Hepatocyte (in vitro differentiated cells): ENCODE results near the gene ZFX. TPM values are rescaled to one million over a fixed set of nuclear protein-coding genes. Genes with fewer than 3 reads are reported as not detected.
A peak's percentile ranks its signal among the peaks of the same experiment; 100 is the strongest.

Source experiments
- DNase-seq: peaks from one replicate; pipeline ENCODE4 v3.0.0-alpha.2; 2016; ENCODE audit warnings: low spot score
- H2AFZ ChIP-seq: fragments of 200-600 bp; sonication (generic); 2 replicates; pipeline ENCODE4 v1.6.0; 2016; ENCODE audit warnings: antibody characterized with exemption, mild to moderate bottlenecking
- H3K27ac ChIP-seq: fragments of 200-600 bp; sonication (generic); 2 replicates; pipeline ENCODE4 v1.5.1; 2016; ENCODE audit warnings: mild to moderate bottlenecking
- H3K27me3 ChIP-seq: fragments of 200-600 bp; sonication (generic); 2 replicates; pipeline ENCODE4 v1.6.1; 2016
- H3K36me3 ChIP-seq: fragments of 200-600 bp; sonication (generic); replicated peaks from 2 replicates; pipeline ENCODE4 v1.5.1; 2016; ENCODE audit warnings: low read depth; ENCODE audit not compliant: insufficient read depth
- H3K4me1 ChIP-seq: fragments of 200-600 bp; sonication (generic); 2 replicates; pipeline ENCODE4 v1.5.1; 2016; ENCODE audit warnings: mild to moderate bottlenecking, moderate library complexity; ENCODE audit not compliant: insufficient read depth
- H3K4me2 ChIP-seq: fragments of 200-600 bp; sonication (generic); 2 replicates; pipeline ENCODE4 v1.6.0; 2016
- H3K4me3 ChIP-seq: fragments of 200-600 bp; sonication (generic); 2 replicates; pipeline ENCODE4 v1.5.1; 2016; ENCODE audit warnings: mild to moderate bottlenecking
- H3K79me2 ChIP-seq: fragments of 200-600 bp; sonication (generic); 2 replicates; pipeline ENCODE4 v1.6.0; 2017; ENCODE audit warnings: mild to moderate bottlenecking
- H3K9me2 ChIP-seq: fragments of 200-600 bp; sonication (generic); replicated peaks from 2 replicates; pipeline ENCODE4 v1.6.0; 2017; ENCODE audit warnings: mild to moderate bottlenecking; ENCODE audit not compliant: insufficient read depth
- H3K9me3 ChIP-seq: fragments of 200-600 bp; sonication (generic); 2 replicates; pipeline ENCODE4 v1.5.1; 2016; ENCODE audit warnings: low read depth, mild to moderate bottlenecking
- H4K20me1 ChIP-seq: fragments of 200-600 bp; sonication (generic); 2 replicates; pipeline ENCODE4 v1.6.0; 2016; ENCODE audit warnings: mild to moderate bottlenecking; ENCODE audit not compliant: insufficient read depth, poor library complexity, severe bottlenecking
- EZH2 ChIP-seq: fragments of 200-600 bp; sonication (generic); IDR thresholded peaks from 2 replicates; pipeline ENCODE4 v1.6.1; 2016; ENCODE audit warnings: antibody characterized with exemption, mild to moderate bottlenecking, borderline replicate concordance
- EZH2phosphoT487 ChIP-seq: fragments of 200-600 bp; sonication (generic); IDR thresholded peaks from one replicate; pipeline ENCODE4 v1.6.1; 2018; ENCODE audit warnings: antibody characterized with exemption, mild to moderate bottlenecking, low read depth, moderate library complexity; ENCODE audit not compliant: unreplicated experiment, severe bottlenecking
- WGBS: methylation state at CpG from one replicate; pipeline ENCODE4 v1.1.6; 2016; ENCODE audit warnings: low lambda C conversion rate; ENCODE audit errors: missing lambda C conversion rate; 5-methylcytosine and 5-hydroxymethylcytosine counted together
- polyA plus RNA-seq: library from polyadenylated mRNA; unstranded; fragments of >200 nt; fragmentation: Nextera tagmentation; extraction: Ambion mirVana; gene quantifications from 2 replicates; pipeline ENCODE4 v1.2.1, GENCODE V29; 2016
- total RNA-seq: library from RNA; depleted of rRNA; stranded (reverse); fragments of >200 nt; gene quantifications from 2 replicates; pipeline ENCODE4 v1.2.3, GENCODE V29; 2014
- TF ChIP-seq, protein P1 (sequence below): fragments of 200-600 bp; sonication (generic); IDR thresholded peaks from 2 replicates; pipeline ENCODE4 v1.5.1; 2016; ENCODE audit warnings: antibody characterized with exemption, mild to moderate bottlenecking; ENCODE audit not compliant: poor library complexity

The ZFX gene
- total and polyA plus RNA-seq, 2 experiments from 2014 or later, result 31.5 to 74.0 TPM

DNA sequence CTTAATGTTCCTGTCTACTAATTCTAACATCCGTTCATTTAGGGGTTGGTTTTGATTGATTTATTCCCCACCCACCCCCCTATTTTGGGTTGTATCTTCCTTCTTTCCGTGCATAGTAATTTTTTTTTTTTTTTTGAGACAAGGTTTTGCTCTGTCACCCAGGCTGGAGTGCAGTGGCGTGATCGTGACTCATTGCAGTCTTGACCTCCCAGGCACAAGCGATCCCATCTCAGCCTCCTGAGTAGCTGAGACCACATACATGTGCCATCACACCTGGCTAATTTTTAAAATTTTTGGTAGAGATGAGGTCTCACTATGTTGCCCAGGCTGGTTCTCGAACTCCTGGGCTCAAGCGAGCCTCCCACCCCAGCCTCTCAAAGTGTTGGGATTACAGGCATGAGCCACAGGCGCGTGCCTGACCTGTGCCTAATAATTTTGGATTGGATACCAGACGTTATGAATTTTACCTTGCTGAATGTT is 79.9 kb downstream of the ZFX start:
- no peaks in the 10 kb centered on the region for H3K9me2 ChIP-seq
- no peak for TF ChIP-seq EZH2phosphoT487
- TF ChIP-seq EZH2, result no peak
- TF ChIP-seq, protein P1, sequence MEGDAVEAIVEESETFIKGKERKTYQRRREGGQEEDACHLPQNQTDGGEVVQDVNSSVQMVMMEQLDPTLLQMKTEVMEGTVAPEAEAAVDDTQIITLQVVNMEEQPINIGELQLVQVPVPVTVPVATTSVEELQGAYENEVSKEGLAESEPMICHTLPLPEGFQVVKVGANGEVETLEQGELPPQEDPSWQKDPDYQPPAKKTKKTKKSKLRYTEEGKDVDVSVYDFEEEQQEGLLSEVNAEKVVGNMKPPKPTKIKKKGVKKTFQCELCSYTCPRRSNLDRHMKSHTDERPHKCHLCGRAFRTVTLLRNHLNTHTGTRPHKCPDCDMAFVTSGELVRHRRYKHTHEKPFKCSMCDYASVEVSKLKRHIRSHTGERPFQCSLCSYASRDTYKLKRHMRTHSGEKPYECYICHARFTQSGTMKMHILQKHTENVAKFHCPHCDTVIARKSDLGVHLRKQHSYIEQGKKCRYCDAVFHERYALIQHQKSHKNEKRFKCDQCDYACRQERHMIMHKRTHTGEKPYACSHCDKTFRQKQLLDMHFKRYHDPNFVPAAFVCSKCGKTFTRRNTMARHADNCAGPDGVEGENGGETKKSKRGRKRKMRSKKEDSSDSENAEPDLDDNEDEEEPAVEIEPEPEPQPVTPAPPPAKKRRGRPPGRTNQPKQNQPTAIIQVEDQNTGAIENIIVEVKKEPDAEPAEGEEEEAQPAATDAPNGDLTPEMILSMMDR, result no peak
- H3K4me2 ChIP-seq, result no peak overlapping the region
- DNase-seq, result no peak
- peaks cover 5% of the 10 kb centered on the region for H3K4me1 ChIP-seq
- H3K79me2 ChIP-seq, result no peaks in the 10 kb centered on the region
- H4K20me1 ChIP-seq, result no peaks in the 10 kb centered on the region
- H3K27ac ChIP-seq, result no peak overlapping the region
- no peak overlapping the region for H3K4me3 ChIP-seq
- no peaks in the 10 kb centered on the region for H3K9me3 ChIP-seq
- no peak overlapping the region for H2AFZ ChIP-seq
- WGBS, result 89% methylated on average over 10 of the region's 10 CpGs
- H3K27me3 ChIP-seq, result no peaks in the 10 kb centered on the region
- no peaks in the 10 kb centered on the region for H3K36me3 ChIP-seq

DNA sequence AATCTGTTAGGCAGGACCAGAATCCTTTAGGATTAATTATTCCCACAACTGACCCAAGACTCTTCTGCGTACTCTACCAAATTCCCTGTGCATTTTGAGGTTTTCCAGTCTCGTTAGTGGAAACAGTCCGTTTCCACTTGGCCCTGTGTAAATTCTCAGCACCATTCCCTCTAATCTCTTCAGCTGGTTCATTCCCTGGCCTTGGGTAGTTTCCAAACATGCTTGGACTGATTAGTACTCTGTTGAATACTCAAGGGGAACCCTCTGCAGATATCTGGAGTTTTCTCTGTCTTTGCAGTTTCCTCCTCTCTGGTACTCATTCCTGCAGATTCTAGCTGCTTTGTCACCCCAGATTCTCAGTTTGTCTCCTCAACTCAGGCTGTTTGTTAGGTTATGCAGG is 80.4 kb downstream of the ZFX start:
- H3K27ac ChIP-seq, result no peak overlapping the region

DNA sequence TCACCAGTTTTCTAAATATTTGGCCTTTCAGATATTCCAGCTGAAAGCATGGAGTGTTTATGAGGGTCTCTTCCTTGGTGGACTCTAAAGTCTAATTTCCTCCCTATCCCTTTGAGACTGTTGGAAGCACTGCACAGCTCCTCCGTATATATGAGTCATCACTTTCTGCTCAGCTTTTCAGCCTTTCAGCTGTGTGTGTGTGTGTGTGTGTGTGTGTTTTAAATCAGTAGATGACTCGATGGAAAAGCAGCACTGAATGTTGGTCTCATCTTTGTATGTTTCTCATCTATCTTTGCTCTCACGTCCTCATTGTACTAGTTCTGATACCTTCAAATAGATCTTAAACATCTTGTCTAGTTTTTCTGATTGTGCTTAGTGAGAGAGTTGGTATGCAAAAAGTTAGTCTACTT is 81.6 kb downstream of the ZFX start:
- Histone ChIP-seq H3K36me3 (no peaks in the 10 kb centered on the region), H3K4me3 (no peak overlapping the region), H3K27ac (peak overlapping the region; percentile 40), H3K9me2 (no peaks in the 10 kb centered on the region), H2AFZ (no peak overlapping the region), H3K4me1 (peaks cover 5% of the 10 kb centered on the region), H3K9me3 (no peaks in the 10 kb centered on the region), H4K20me1 (no peaks in the 10 kb centered on the region), H3K79me2 (no peaks in the 10 kb centered on the region), H3K27me3 (no peaks in the 10 kb centered on the region), H3K4me2 (peak overlapping the region; percentile 41)
- WGBS, result 32% methylated on average over 3 of the region's 3 CpGs
- DNase-seq, result peak; percentile 76
- TF ChIP-seq, protein P1, result no peak
- TF ChIP-seq EZH2 (no peak), EZH2phosphoT487 (no peak)

More for the DNA sequence above, 80.4 kb downstream of the ZFX start:
- DNase-seq, result no peak
- H3K4me3 ChIP-seq, result no peak overlapping the region
- no peaks in the 10 kb centered on the region for H3K36me3 ChIP-seq
- no peak overlapping the region for H2AFZ ChIP-seq
- H3K27me3 ChIP-seq, result no peaks in the 10 kb centered on the region
- no peak overlapping the region for H3K4me2 ChIP-seq
- no peaks in the 10 kb centered on the region for H3K79me2 ChIP-seq
- peaks cover 5% of the 10 kb centered on the region for H3K4me1 ChIP-seq
- no peak for TF ChIP-seq EZH2
- H4K20me1 ChIP-seq, result no peaks in the 10 kb centered on the region
- 68% methylated on average over 3 of the region's 3 CpGs for WGBS
- H3K9me2 ChIP-seq, result no peaks in the 10 kb centered on the region
- H3K9me3 ChIP-seq, result no peaks in the 10 kb centered on the region

DNA sequence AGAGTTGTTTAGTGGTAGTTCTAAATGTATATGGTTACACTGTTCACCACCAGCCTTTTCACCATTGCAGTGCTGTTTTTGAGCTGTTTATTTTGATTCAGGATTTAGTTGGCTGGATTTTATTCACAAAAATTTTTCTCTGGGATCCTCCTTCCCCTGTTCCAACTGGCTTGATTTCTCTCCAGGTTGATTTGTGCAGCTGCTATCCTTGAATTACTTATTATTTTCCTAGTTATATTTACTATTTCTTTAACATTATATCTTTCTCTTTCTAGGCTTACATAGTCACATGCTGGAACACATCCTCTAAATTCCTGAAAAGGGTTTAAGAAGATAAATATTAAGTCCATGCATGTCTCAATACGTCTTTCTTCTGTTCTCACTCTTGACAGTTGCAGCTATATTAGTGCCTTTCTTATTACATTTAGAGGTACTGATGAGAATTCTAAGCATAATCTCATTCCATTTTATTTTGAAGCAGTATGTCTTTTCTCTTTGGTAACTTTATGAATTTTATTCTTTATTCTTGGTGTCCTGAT is 82.2 kb downstream of the ZFX start:
- Histone ChIP-seq H3K4me1 (peaks cover 5% of the 10 kb centered on the region), H3K79me2 (no peaks in the 10 kb centered on the region), H3K4me3 (no peak overlapping the region), H3K9me3 (no peaks in the 10 kb centered on the region), H3K27me3 (no peaks in the 10 kb centered on the region), H3K4me2 (peak overlapping the region; percentile 41), H2AFZ (no peak overlapping the region), H3K9me2 (no peaks in the 10 kb centered on the region), H3K27ac (peak overlapping the region; percentile 40), H3K36me3 (no peaks in the 10 kb centered on the region), H4K20me1 (no peaks in the 10 kb centered on the region)
- TF ChIP-seq EZH2phosphoT487 (no peak), EZH2 (no peak)
- TF ChIP-seq, protein P1, result no peak
- no peak for DNase-seq
- WGBS, result 59% methylated on average over 1 of the region's 1 CpG
